ENCODE measurements around the gene PARVB.

DNA sequence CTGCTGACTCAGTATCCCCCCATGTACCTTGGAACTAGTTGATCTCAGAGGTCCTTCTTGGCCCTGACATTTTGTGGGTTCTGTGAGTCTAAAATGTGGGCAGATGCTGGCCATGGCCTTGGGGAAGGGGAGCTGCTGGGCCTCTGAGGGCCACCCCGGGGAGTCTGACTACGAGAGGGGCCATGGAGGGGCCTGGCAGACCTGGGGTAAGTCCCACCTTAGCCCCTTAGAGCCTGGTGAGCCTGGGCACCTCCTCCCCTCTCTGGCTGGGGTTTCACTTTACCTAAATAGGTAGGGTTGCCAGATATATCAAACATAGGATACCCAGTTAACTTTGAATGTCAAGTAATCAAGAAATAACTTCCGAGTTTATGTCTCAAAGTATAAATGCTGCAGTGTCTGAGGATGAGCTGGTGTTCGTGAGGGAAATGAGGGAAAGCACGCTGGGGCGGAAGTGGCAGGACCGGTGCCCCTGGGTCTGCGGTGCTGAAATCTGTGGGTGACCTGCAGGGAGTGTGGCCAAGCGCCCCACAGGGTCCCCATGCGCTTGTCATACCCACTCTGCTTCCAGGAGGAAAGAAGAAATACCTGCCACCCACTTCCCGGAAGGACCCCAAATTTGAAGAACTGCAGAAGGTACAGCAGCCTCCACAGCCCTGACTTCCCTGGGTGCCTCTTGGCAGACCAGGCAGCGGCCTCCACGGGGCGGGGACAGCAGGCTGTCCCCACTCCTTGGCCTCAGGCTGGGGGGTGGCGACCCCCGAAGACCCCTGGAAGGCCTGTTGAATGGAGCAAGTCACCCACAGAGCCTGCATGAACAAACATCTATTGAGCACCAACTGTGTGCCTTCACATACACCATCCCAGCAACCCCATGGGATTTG, 161.4 kb downstream of the PARVB start:
- no peak for TF ChIP-seq SUZ12 (IDR thresholded peaks at IDR 0.05; ENCODE audit: extremely low read depth, insufficient read depth, insufficient read length)
- no peak for TF ChIP-seq YY1 (IDR thresholded peaks at IDR 0.05; ENCODE audit: insufficient read depth, insufficient read length)
- TF ChIP-seq ZNF274 (IDR thresholded peaks at IDR 0.05; ENCODE audit: low read depth, low read length): no peak

Data from NT2/D1 (cell line).